ENCODE results near the gene IFRD1. TPM values are rescaled to one million over a fixed set of nuclear protein-coding genes. Genes with fewer than 3 reads are reported as not detected.

Gene IFRD1
- total RNA-seq, 1 experiment from 2014 or later, result 67.8 TPM

DNA sequence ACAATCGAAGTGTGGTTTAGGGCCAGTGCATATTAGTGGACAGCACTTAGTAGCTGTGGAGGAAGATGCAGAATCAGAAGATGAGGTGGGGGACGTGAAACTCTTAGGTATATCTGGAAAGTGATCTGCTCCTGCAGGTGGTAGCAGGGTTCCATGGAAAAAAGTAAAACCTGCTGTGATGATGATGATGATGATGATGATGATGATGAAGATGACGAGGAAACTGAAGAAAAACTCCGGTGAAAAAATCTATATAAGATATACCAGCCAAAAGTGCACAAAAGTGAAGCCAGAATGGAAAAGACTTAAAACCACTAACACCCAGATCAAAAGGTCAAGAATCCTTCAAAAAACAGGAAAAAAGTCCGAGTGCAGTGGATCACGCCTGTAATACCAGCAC is 70.5 kb downstream of the IFRD1 start:
- H3K27me3 Mint-ChIP-seq (ENCODE audit: low read depth), result peaks cover 4% of the 10 kb centered on the region
- no peak overlapping the region for H3K27ac Mint-ChIP-seq
- no peak overlapping the region for H3K4me3 Mint-ChIP-seq
- no peak overlapping the region for H2AFZ ChIP-seq (ENCODE audit: low read length)
- peaks cover 2 to 4% of the 10 kb centered on the region in 2 experiments; a peak in 3 of 4 replicates for H3K4me1 Mint-ChIP-seq
- H4K8ac ChIP-seq (replicated peaks; ENCODE audit: insufficient read length, low read depth, low read length), result no peak overlapping the region
- H3K79me1 ChIP-seq (ENCODE audit: insufficient read depth, low read depth, low read length, poor library complexity, severe bottlenecking), result no peaks in the 10 kb centered on the region
- H3K23me2 ChIP-seq (ENCODE audit: insufficient read length, low read depth, low read length, poor library complexity, severe bottlenecking), result no peaks in the 10 kb centered on the region
- H2BK12ac ChIP-seq (ENCODE audit: insufficient read length, low read depth, low read length), result no peak overlapping the region
- no peaks in the 10 kb centered on the region for H3K4me1 ChIP-seq (ENCODE audit: insufficient read depth, low read length)
- H3K14ac ChIP-seq (ENCODE audit: insufficient read depth, low read length), result no peak overlapping the region
- H4K91ac ChIP-seq (ENCODE audit: insufficient read length, low read depth, low read length), result no peak overlapping the region
- H3K4me2 ChIP-seq (ENCODE audit: insufficient read depth, insufficient read length, low read length), result no peak overlapping the region
- TF ChIP-seq, protein P1, sequence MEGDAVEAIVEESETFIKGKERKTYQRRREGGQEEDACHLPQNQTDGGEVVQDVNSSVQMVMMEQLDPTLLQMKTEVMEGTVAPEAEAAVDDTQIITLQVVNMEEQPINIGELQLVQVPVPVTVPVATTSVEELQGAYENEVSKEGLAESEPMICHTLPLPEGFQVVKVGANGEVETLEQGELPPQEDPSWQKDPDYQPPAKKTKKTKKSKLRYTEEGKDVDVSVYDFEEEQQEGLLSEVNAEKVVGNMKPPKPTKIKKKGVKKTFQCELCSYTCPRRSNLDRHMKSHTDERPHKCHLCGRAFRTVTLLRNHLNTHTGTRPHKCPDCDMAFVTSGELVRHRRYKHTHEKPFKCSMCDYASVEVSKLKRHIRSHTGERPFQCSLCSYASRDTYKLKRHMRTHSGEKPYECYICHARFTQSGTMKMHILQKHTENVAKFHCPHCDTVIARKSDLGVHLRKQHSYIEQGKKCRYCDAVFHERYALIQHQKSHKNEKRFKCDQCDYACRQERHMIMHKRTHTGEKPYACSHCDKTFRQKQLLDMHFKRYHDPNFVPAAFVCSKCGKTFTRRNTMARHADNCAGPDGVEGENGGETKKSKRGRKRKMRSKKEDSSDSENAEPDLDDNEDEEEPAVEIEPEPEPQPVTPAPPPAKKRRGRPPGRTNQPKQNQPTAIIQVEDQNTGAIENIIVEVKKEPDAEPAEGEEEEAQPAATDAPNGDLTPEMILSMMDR (conservative IDR thresholded peaks at IDR 0.05), result no peak
- no peak overlapping the region for H4K5ac ChIP-seq (ENCODE audit: insufficient read length, low read depth, low read length)
- no peak overlapping the region for H2BK20ac ChIP-seq (ENCODE audit: low read depth, low read length, poor library complexity, severe bottlenecking)
- H4K20me1 ChIP-seq (ENCODE audit: control insufficient read depth, insufficient read depth, insufficient read length), result no peaks in the 10 kb centered on the region
- H3T11ph ChIP-seq (ENCODE audit: low read length), result no peak overlapping the region
- no peaks in the 10 kb centered on the region for H3K79me2 ChIP-seq (ENCODE audit: insufficient read depth, low read length)
- DNase-seq, result no peak
- H2BK15ac ChIP-seq (ENCODE audit: low read depth, low read length), result no peak overlapping the region
- H2AK5ac ChIP-seq (ENCODE audit: insufficient read length, low read length), result no peak overlapping the region
- no peak overlapping the region for H3K23ac ChIP-seq (ENCODE audit: insufficient read length, low read depth, low read length)
- no peaks in the 10 kb centered on the region for H3K27me3 ChIP-seq (ENCODE audit: insufficient read depth, low read length)
- no peak overlapping the region for H2BK120ac ChIP-seq (ENCODE audit: low read depth, low read length, poor library complexity, severe bottlenecking)
- no CpG with 5 or more reads among the region's 6 CpGs for WGBS (ENCODE audit: extremely low coverage, insufficient read length, low lambda C conversion rate)
- no peak overlapping the region for H3K18ac ChIP-seq (ENCODE audit: insufficient read length, low read depth, low read length)
- H3K9ac ChIP-seq (ENCODE audit: extremely low read depth, insufficient read length, low read length), result no peak overlapping the region
- H2BK5ac ChIP-seq (ENCODE audit: insufficient read length, low read length), result no peak overlapping the region
- no peak overlapping the region for H3K56ac ChIP-seq (ENCODE audit: insufficient read length, low read depth, low read length)
- H3K9me3 ChIP-seq (ENCODE audit: control insufficient read depth, low read depth, low read length), result no peaks in the 10 kb centered on the region
- H3K9me3 Mint-ChIP-seq, result peaks cover 0 to 4% of the 10 kb centered on the region in 2 experiments; a peak in 2 of 5 replicates
- no peak overlapping the region for H3K4ac ChIP-seq (ENCODE audit: low read depth, low read length)
- no peaks in the 10 kb centered on the region for H3K36me3 Mint-ChIP-seq (ENCODE audit: insufficient read depth in 1 of 3, low read depth in 3 of 3)
- H3K27ac ChIP-seq (ENCODE audit: insufficient read length, low read depth, low read length), result no peak overlapping the region
